Hippocampal formation (tissue), 2 donors: ENCODE results near the gene B3GAT1.
"Not testable (repeated sequence)": the region's sequence is repeated elsewhere in the genome, so short reads cannot be mapped to it uniquely, and the experiment has no call there.

Experiments used
- DNase-seq, 2 donors: peaks; one replicate each; lab custom pipeline; 2025; lab: John Stamatoyannopoulos, UW

B3GAT1 gene, protein sequence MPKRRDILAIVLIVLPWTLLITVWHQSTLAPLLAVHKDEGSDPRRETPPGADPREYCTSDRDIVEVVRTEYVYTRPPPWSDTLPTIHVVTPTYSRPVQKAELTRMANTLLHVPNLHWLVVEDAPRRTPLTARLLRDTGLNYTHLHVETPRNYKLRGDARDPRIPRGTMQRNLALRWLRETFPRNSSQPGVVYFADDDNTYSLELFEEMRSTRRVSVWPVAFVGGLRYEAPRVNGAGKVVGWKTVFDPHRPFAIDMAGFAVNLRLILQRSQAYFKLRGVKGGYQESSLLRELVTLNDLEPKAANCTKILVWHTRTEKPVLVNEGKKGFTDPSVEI

GRCh38 chr11:134412203-134413042 is at the start of gene B3GAT1:
TSS of gene B3GAT1 (minus strand) at chr11:134412242. CDS start at chr11:134387659, 24,583 bp downstream.
- DNase-seq = peak; percentile 93 to 94

GRCh38 chr11:134461621-134462020 is 49.6 kb upstream of the B3GAT1 start:
- no peak for DNase-seq

GRCh38 chr11:134460881-134461280 is 48.8 kb upstream of the B3GAT1 start:
- no peak for DNase-seq

DNA sequence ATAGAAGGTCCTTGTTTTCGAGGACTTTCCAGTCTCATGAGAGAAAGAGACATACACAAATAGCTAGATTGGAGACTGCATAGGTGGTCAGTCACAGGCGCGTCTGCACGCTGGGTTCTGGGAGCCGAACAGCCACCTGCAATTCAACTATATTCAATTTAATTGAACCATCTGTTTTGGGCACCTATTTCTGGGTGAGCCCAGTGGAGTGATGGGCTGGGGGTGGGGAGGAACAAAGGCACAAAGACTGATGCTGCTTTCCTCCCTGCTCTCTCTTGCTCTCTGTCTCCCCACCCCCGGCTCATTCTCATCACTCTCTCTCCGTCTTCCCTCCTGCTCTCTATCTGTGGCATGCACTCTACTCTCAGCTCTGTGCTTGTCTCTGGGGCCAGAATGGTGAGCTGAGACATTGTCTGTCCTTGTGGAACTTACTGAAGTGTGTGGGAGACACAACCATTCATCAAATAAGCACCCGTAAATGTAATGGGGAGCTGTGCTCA is 48.1 kb upstream of the B3GAT1 start:
- no peak for DNase-seq

- no peak for DNase-seq
These were observed 47.4 kb upstream of the B3GAT1 start for GRCh38 chr11:134459246-134460061.

DNA sequence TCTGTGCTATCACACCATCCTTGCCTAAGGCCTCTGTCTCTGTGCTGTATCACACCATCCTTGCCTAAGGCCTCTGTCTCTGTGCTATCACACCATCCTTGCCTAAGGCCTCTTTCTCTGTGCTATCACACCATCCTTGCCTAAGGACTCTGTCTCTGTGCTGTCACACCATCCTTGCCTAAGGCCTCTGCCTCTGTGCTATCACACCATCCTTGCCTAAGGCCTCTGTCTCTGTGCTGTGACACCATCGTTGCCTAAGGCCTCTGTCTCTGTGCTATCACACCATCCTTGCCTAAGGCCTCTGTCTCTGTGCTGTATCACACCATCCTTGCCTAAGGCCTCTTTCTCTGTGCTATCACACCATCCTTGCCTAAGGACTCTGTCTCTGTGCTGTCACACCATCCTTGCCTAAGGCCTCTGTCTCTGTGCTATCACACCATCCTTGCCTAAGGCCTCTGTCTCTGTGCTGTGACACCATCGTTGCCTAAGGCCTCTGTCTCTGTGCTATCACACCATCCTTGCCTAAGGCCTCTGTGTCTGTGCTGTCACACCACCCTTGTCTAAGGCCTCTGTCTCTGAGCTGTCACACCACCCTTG is 45.5 kb upstream of the B3GAT1 start:
- not testable (repeated sequence) for DNase-seq

DNA sequence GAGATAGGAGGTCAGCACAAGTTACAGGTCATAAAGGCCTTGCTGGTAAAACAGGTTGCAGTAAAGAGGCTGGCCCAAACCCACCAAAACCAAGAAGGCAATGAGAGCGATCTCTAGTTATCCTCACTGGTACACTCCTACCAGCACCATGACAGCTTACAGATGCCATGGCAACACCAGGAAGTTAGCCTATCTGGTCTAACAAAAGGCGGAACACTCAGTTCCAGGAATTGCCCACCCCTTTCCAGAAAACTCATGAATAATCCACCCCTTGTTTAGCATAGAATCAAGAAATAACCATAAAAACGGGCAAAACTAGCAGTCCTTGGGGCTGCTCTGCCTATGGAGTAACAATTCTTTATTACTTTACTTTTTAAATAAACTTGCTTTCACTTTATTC is 43.5 kb upstream of the B3GAT1 start:
- no peak for DNase-seq

DNA sequence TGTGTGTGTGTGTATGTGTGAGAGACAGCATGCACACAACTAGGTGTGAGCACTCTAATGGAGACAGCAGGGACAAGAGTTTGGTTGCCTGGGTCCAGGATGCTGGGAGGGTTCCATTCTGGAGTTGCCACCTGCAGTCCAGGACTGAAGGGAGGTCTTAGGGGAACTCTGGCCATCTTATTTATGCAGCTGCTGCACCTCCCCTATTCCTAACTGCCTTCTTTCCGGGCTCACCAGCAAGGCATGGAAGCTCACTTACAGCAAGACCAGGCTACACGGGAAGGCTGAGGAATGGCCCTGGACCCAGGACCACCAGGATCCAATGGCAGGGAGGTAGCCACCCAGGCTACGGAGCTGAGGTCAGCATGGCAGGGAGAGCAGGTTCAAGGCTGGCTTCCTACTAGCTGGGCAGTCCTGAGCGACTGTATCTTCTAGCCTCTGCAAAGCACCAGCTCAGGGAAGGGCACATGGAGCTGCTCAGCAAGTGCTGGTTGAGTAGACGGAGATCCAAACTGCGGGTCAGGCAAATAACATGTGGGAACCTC is 42.2 kb upstream of the B3GAT1 start:
- DNase-seq = no peak

- peak; percentile 34 to 40 for DNase-seq
These were observed 41.4 kb upstream of the B3GAT1 start for GRCh38 chr11:134453441-134453840.

DNA sequence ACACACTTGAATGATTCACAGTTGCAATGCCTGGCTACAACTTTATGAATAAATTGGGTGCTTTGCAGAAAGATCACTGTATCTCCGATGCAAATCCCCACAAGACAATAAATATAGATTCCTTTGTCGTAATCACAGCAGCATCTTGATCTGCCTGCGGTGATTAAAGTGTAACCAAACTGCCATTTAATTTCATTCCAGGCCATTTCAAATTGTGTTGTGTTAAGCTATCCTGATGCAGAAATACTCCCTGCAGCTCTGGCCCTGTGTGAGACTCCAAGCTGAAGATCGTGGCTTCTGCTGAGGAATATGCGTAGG is 40.8 kb upstream of the B3GAT1 start:
- no peak for DNase-seq

DNA sequence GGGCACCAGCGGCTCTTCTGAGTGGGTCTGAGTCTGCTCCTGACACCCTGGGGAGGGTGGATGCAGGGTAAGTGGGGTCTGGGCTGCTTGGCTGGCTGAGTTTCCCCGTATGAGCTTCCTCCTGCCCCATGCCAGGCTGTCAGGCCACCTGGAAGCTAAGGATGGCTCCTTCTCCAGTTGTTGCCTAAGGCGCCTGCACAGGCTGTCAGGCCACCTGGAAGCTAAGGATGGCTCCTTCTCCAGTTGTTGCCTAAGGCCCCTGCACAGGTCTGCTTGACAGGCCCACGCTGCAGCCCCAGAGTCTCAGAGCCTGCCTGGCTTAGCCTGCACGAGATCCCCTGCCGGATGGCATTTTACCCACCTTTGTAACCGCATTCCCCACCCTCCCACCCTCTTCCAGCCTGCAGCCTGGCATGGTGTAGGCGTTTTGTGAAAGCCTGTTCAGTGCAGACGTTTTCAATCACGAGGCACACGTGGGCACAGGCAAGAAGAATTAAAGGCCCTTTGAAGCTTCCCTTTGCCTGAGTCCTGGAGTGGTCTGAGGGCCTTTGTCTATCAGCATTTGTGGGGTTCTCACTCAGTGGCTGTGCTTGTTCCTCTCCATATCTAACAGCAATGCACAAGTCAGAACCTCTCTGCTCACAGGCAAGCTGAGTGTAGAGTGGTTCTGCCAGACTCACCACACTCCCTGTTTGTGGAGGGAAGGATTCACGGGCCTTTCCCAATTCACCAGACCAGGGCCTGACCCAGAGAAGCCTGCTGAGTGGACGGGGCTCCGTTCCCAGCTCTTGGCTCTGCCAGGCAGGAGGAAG is 40.2 kb upstream of the B3GAT1 start:
- DNase-seq = peak; percentile 40 to 43

DNA sequence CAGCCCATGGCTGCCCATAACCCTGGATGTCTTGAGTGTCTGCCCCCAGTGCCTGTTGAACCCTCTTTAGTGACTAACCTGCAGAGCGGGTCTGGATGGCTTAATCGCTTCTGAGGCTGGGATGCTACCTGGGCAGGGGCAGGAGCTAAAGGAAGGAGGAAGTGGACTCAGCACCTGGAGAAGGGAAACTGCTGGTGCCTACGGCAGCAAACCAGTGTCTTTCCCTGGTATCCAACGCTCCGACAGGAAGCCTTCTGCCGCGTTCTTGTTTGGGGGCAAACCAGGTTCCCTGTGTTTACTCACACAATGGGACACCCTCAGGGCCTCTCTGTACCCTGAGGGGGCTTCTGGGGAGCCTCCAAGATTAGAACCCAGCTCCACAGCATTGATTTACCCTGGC is 38.1 kb upstream of the B3GAT1 start:
- DNase-seq = no peak

DNA sequence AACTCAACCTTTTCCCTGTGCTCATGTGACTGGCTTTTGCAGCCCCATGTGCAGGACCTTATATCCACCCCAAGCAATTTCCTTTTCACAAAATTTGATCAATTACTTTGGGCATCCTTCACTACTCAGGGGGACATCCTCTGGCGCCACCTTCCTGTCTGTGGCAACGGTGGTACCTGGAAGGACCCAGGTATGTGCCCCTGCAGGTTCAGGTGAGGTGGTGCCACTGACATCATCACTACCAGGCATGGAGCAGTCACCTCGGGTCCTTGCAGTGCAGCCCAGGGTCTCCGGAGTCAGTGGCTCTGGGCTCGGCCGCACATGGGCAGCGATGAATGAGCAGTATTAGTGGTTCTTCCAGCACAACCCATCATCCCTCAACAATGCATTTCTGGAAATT is 37.7 kb upstream of the B3GAT1 start:
- DNase-seq = no peak

GRCh38 chr11:134449051-134449450 is 37.0 kb upstream of the B3GAT1 start:
- DNase-seq = no peak

DNA sequence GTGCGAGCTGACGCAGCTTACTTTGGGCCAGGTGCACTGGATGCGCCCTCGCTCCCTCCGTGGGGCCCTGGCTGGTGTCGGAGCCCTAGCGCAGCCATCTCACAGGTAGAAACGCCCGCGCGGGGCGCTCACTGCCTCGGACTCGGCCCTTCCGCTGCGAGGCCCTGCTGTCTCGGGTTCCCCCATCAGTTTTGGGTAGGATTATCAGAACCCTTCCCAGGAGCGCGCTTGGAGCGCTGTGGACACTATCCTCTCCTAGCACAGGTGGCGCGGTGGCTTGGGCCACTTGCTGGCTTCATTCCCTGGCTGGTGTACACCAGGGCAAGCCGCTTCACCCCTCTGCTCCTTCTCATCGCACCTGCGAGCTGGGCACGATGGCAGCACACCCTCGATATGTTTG is 35.7 kb upstream of the B3GAT1 start:
- DNase-seq = no peak

GRCh38 chr11:134445601-134446325 is 33.7 kb upstream of the B3GAT1 start:
- DNase-seq = no peak

- not testable (repeated sequence) for DNase-seq
These were observed 32.4 kb upstream of the B3GAT1 start for GRCh38 chr11:134444160-134445108.

GRCh38 chr11:134443246-134443645 is 31.2 kb upstream of the B3GAT1 start:
- DNase-seq = no peak

- no peak for DNase-seq
These were observed 30.2 kb upstream of the B3GAT1 start for GRCh38 chr11:134442246-134442645.
